HPDE6-E6E7 (cell line): ENCODE data around the gene MLXIPL.

Source experiments
- DNase-seq: peaks from one replicate; pipeline ENCODE4 v3.0.0; 2011; ENCODE audit warnings: missing footprints; ENCODE audit errors: extremely low spot score

The MLXIPL gene

DNA sequence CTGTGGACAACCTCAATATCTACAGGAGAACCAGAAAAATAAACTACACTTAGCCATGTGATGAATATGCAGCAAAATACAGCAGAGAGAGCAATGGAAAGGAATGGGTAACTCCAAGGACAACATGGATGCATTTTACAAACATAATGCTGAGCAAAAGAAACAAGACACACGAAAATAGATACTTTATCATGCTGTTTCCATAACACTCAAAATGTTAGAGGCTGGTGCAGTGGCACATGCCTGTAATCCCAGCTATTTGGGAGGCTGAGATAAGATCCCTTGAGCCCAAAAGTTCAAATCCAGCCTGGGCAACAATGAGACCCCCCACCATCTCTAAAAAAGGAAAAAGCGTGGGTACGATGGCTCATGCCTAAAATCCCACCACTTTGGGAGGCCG is 75.1 kb downstream of the MLXIPL start:
- DNase-seq: no peak

- no peak for DNase-seq
Measured at GRCh38 chr7:73547841-73548240, 76.5 kb downstream of the MLXIPL start.

DNA sequence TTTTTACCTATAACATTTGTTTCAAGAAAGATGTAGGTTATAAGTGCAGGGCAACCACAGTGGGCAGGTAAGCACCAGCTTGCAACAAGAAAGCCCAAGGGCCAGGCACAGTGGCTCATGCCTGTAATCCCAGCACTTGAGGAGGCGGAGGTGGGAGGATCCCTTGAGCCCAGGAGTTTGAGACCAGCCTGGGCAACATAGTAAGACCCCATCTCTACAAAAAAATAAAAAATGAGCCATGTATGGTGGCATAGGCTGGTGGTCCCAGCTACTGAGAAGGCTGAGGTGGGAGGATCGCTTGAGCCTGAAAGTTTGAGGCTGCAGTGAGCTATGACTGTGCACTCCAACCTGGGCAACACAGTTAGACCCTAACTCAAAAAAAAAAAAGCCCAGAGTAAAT is 79.6 kb downstream of the MLXIPL start:
- no peak for DNase-seq
